HFFc6 (cell line): ENCODE data around the gene ZNF557. TPM values are rescaled to one million over a fixed set of nuclear protein-coding genes. Genes with fewer than 3 reads are reported as not detected.

Source experiments
- DNase-seq: peaks from one replicate; pipeline ENCODE4 v3.0.0-alpha.2; 2018
- H3K27ac Mint-ChIP-seq: 2 replicates; pipeline ENCODE4 v1.8.0; 2020; ENCODE audit warnings: mild to moderate bottlenecking, mixed read lengths
- H3K27me3 Mint-ChIP-seq: 2 replicates; pipeline ENCODE4 v1.8.0; 2021; ENCODE audit warnings: mild to moderate bottlenecking, moderate library complexity, mixed read lengths; ENCODE audit not compliant: insufficient read depth
- H3K36me3 Mint-ChIP-seq: 2 replicates; pipeline ENCODE4 v1.8.0; 2021; ENCODE audit warnings: low read depth, mixed read lengths
- H3K4me1 Mint-ChIP-seq: 2 replicates; pipeline ENCODE4 v1.8.0; 2020; ENCODE audit warnings: low read depth, mixed read lengths
- H3K4me3 Mint-ChIP-seq: 2 replicates; pipeline ENCODE4 v1.8.0; 2020; ENCODE audit warnings: mild to moderate bottlenecking, moderate library complexity, mixed read lengths
- H3K9me3 Mint-ChIP-seq: 2 replicates; pipeline ENCODE4 v1.8.0; 2020; ENCODE audit warnings: mild to moderate bottlenecking, mixed read lengths
- CTCF ChIP-seq: fragments of 200-600 bp; sonication (generic); IDR thresholded peaks from 2 replicates; pipeline ENCODE4 v1.5.0; 2021; ENCODE audit warnings: antibody characterized with exemption, mild to moderate bottlenecking
- total RNA-seq, 6 experiments: library from RNA; stranded (reverse); fragmentation: NEBNext Ultra II Directional; extraction: Animal tissue kit (Norgen Biotek cat#: 25700); gene quantifications; 2 replicates in 1 of 6; 3 replicates in 5 of 6; pipeline ENCODE4 v1.2.3, GENCODE V29; 2021

ZNF557 gene
- total RNA-seq, 6 experiments from 2014 or later: 7.8 to 9.3 (median 8.7) TPM

GRCh38 chr19:7078008-7078407 lies 8.5 kb downstream of the ZNF557 start:
- peaks cover 83% of the 10 kb centered on the region for H3K9me3 Mint-ChIP-seq
- no peak for DNase-seq
- H3K4me3 Mint-ChIP-seq: no peak overlapping the region

GRCh38 chr19:7083076-7083956 lies 13.8 kb downstream of the ZNF557 start:
- TF ChIP-seq CTCF: no peak
- no peak overlapping the region for H3K4me3 Mint-ChIP-seq
- H3K36me3 Mint-ChIP-seq: peaks cover 81% of the 10 kb centered on the region

More at GRCh38 chr19:7078008-7078407, 8.5 kb downstream of the ZNF557 start:
- TF ChIP-seq CTCF: no peak
- H3K27me3 Mint-ChIP-seq: peaks cover 4% of the 10 kb centered on the region
- no peaks in the 10 kb centered on the region for H3K4me1 Mint-ChIP-seq
- no peak overlapping the region for H3K27ac Mint-ChIP-seq
- peaks cover 96% of the 10 kb centered on the region for H3K36me3 Mint-ChIP-seq

GRCh38 chr19:7088999-7089398 lies 19.5 kb downstream of the ZNF557 start:
- Mint-ChIP-seq H3K9me3 (peaks cover 87% of the 10 kb centered on the region), H3K36me3 (peaks cover 71% of the 10 kb centered on the region), H3K27me3 (peaks cover 4% of the 10 kb centered on the region), H3K4me1 (no peaks in the 10 kb centered on the region), H3K27ac (no peak overlapping the region), H3K4me3 (no peak overlapping the region)
- no peak for TF ChIP-seq CTCF
- no peak for DNase-seq

More at GRCh38 chr19:7083076-7083956, 13.8 kb downstream of the ZNF557 start:
- Mint-ChIP-seq H3K27ac (no peak overlapping the region; the same call in 1 of the 2 replicates), H3K27me3 (peaks cover 5% of the 10 kb centered on the region), H3K4me1 (no peaks in the 10 kb centered on the region), H3K9me3 (peaks cover 96% of the 10 kb centered on the region)
- peak; percentile 4 for DNase-seq

- no peak for DNase-seq
- peak overlapping the region; percentile 94 for H3K27ac Mint-ChIP-seq
- peaks cover 31% of the 10 kb centered on the region for H3K36me3 Mint-ChIP-seq
- no peak for TF ChIP-seq CTCF
- peaks cover 28% of the 10 kb centered on the region for H3K9me3 Mint-ChIP-seq
- peaks cover 14% of the 10 kb centered on the region for H3K4me1 Mint-ChIP-seq
- H3K27me3 Mint-ChIP-seq: peaks cover 4% of the 10 kb centered on the region
- peak overlapping the region; percentile 94 for H3K4me3 Mint-ChIP-seq
Measured at GRCh38 chr19:7098096-7098495, 28.6 kb downstream of the ZNF557 start.

- Mint-ChIP-seq H3K4me1 (peaks cover 14% of the 10 kb centered on the region), H3K9me3 (peaks cover 23% of the 10 kb centered on the region), H3K27me3 (peaks cover 4% of the 10 kb centered on the region), H3K27ac (peak overlapping the region; percentile 94), H3K36me3 (peaks cover 26% of the 10 kb centered on the region), H3K4me3 (peak overlapping the region; percentile 94)
- no peak for TF ChIP-seq CTCF
- peak; percentile 89 for DNase-seq
Measured at GRCh38 chr19:7098701-7099596, 29.4 kb downstream of the ZNF557 start.
